Fibroblast of skin of left biceps (primary cell): ENCODE results near the gene ADGRG2.

Source experiments
- DNase-seq, 2 experiments: peaks; one replicate each; pipeline ENCODE4 v3.0.0-alpha.2; 2013; ENCODE audit warnings: low read depth in 2 of 2

ADGRG2 gene, protein sequence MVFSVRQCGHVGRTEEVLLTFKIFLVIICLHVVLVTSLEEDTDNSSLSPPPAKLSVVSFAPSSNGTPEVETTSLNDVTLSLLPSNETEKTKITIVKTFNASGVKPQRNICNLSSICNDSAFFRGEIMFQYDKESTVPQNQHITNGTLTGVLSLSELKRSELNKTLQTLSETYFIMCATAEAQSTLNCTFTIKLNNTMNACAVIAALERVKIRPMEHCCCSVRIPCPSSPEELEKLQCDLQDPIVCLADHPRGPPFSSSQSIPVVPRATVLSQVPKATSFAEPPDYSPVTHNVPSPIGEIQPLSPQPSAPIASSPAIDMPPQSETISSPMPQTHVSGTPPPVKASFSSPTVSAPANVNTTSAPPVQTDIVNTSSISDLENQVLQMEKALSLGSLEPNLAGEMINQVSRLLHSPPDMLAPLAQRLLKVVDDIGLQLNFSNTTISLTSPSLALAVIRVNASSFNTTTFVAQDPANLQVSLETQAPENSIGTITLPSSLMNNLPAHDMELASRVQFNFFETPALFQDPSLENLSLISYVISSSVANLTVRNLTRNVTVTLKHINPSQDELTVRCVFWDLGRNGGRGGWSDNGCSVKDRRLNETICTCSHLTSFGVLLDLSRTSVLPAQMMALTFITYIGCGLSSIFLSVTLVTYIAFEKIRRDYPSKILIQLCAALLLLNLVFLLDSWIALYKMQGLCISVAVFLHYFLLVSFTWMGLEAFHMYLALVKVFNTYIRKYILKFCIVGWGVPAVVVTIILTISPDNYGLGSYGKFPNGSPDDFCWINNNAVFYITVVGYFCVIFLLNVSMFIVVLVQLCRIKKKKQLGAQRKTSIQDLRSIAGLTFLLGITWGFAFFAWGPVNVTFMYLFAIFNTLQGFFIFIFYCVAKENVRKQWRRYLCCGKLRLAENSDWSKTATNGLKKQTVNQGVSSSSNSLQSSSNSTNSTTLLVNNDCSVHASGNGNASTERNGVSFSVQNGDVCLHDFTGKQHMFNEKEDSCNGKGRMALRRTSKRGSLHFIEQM

GRCh38 chrX:19121898-19122640 lies at the start of gene ADGRG2:
Gene ADGRG2 (minus strand): TSS chrX:19122468. CDS start chrX:19068834, 53,634 bp downstream.
- DNase-seq: no peak

DNA sequence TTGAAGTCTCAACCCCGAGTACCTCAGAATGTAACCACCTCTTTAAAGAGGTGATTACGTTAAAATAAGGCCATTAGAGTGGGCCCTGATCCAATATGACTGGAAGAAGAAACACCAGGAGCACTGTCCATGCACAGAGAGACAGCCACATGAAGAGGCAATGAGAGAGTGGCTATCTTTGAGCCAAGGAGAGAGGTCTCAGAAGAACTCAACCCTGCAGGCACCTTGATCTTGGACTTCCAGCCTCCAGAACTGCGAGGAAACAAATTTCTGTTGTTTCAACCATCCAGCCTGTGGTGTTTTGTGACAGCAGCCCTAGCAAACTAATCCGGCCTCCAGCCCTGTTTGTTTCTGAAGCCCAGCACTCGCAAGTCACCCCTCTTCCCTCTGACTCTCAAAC lies 46.3 kb upstream of the ADGRG2 start:
- DNase-seq: no peak

DNA sequence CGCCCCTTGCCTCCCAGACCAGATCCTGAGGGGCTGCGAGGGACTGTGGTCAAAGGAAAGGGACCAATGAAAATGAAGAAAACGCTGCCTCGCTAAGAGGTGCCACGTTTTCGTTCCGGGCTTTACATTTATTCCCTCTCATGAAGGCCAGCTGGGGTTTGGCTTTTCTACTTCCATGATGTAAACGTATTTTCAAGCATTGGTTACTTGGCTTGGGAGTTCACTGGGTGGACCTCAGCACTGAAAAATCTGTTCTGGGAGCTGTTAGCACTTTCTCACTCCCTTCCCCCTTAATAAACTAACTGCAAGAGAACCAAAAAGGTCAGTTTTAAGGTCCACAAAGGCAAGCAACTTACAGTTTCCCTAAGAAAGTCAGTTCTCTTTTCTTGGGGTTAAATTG lies 40.6 kb upstream of the ADGRG2 start:
- DNase-seq: no peak

DNA sequence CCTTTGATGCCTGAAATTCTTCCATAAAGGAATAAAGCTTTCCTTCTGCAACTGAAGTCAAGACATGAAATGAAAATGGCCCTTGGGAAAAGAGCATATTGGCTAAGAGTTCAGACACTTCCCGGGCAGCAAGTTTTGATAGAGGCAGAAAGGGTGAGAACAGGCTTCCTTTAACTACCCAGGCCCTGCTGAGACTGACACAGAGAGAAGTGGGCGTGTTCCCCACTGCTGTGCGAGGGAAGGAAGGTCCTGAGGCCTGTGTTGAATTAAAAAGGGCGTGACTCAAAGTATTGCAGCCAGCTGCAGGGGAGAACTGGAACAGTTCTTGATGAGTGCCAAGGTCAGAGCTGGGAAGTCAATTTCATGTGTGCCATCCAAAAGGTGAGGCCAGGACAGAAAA lies 33.9 kb upstream of the ADGRG2 start:
- no peak for DNase-seq

DNA sequence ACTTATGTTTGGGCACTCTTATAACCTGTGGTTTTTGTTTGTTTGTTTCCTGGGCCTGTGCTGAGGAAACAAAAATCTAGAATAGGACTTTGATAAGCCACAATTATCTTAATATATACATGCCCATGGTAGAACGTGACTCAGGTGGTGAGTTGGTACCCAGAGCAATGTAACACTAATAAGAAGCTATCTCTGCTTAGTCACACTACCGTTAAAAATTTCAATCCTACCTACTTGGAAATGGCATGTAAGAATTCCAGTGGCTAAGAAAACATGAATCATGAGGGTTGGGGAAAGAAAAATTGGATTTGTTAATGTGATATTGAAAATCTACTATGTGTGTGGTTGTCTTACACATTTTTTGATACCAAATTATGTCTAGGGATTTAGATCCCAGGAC lies 30.5 kb upstream of the ADGRG2 start:
- DNase-seq: no peak

GRCh38 chrX:19137067-19137466 lies 14.8 kb upstream of the ADGRG2 start:
- no peak for DNase-seq

- DNase-seq: no peak
These were observed 11.5 kb upstream of the ADGRG2 start for GRCh38 chrX:19133784-19134183.

- no peak for DNase-seq
These were observed 11.0 kb upstream of the ADGRG2 start for GRCh38 chrX:19133231-19133630.

GRCh38 chrX:19130628-19131027 lies 8.4 kb upstream of the ADGRG2 start:
- DNase-seq: no peak

GRCh38 chrX:19129694-19130093 lies 7.4 kb upstream of the ADGRG2 start:
- DNase-seq: no peak

DNA sequence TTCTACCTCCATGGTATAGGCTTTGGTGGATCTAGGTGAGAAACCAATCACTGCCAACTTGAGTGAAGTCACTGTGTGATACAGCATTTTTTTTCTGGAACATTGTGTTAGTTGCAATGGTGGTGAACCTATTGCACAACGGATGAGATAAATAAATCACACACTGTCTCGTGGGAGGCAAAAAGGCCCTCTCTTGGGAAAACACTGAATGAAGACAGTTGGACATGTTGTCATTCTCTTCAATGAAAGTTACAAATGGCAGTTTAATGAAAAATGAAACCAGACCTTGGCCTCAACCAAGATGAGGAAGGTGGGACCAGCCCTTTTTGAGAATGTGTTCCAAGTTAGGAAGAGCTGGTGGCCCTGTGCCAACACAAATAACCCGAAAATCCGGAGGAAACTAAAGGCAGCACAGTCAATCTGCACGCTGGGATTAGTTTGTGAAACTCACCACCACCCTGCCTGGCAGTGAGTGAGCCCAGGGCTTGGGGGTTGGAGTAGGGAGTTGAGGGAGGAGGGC lies 5.4 kb upstream of the ADGRG2 start:
- no peak for DNase-seq

DNA sequence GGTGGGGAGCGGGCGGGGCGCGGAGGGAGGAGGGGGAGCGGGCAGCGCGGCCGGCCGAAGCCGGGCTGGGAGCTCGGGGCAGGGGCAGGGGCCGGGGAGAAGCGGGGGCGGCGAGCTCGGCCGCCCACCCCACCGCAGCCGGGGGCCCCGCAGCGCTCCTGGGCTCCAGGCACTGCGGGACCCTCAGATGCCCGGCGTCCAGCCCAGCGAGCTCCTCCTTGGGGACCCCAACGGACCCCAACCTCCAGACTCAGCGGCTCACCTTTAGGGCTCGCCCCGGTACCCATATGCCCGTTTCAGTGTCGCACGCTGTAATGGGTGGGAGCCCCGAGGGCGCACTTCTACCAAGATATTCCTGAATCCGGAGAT lies 357 bp upstream of the ADGRG2 start:
- DNase-seq: no peak

DNA sequence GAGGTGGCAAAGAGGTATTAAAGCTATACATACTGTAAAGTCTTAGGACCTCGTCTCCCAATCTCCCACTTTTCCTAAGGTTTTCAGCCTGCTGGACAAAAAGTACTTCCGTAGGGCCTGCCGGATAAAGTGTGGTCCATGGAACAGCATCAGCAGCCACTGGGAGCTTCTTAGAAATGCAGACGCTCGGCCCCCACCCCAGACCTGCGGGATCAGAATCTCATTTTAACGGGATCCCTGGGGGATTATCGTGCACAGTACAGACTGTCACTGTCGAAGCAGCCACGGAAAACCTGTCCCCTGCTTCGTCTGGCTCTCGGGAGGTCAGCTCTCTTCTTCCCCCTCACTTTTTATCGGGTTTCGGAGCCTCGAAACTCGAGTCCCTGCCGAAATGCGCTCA lies 802 bp downstream of the ADGRG2 start:
- no peak for DNase-seq

DNA sequence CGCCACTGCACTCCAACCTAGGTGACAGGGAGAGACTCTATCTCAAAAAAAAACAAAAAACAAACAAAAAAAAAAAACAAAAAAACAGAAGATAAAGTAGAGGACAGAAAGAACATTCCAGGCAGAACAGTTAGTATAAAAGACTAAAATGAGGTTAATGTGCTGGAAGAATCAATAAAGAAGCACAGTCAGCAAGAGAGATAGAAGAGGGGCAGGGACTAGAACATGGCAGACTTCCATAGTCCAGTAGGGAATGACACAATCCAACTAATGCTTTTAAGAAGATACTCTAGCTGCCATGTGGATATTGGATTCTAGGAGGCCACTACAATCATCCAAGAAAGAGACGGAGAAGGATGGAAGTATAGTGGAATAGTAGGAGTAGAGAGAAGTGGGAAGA lies 11.6 kb downstream of the ADGRG2 start:
- DNase-seq: no peak

GRCh38 chrX:19107035-19107434 lies 15.2 kb downstream of the ADGRG2 start:
- DNase-seq: no peak

GRCh38 chrX:19100586-19100985 lies 21.7 kb downstream of the ADGRG2 start:
- DNase-seq: no peak

- DNase-seq: no peak
These were observed 24.6 kb downstream of the ADGRG2 start for GRCh38 chrX:19097553-19098283.

DNA sequence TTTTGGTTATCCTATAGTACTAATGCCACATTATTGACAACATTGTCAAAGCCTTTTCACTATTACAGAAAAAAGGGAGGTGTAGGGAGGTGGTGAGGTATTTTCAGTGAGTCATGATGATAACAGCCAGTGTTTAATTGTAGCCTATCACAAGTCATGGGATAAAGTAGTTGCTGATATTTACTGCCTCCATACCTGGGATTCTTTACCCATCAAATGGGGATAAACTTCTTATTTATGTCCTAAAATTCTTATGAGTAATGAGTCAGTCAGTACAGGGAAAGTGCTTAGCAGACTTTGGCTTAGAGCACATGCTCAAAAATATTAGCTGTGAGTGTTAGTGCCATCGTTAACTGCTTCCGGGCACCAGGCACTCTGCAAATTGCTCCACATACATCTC lies 25.7 kb downstream of the ADGRG2 start:
- no peak for DNase-seq

DNA sequence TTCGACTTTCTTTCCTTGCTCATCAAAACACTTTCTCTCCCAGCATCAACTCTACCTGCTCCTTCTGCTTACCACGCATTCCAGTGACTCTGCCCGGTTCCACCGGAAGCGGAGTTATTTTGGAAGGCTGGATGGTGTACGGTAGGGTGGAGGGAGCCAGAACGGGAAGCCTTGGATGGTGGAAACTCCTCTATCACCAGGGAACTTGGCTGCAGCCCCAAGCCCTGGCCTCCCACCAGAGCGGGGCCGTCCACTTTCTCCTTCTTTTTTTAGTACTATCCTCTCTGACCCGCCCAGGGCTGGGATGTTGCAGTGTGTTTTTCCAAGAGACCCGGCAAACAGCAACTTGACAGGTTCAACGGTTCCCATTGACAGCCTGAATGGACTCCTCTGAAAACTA lies 27.6 kb downstream of the ADGRG2 start:
- DNase-seq: no peak

GRCh38 chrX:19091596-19091995 lies 30.7 kb downstream of the ADGRG2 start:
- DNase-seq: no peak

- no peak for DNase-seq
These were observed 32.7 kb downstream of the ADGRG2 start for GRCh38 chrX:19089555-19090040.
